ENCODE measurements around the gene MYRIP.
"Not testable (repeated sequence)": the region's sequence is repeated elsewhere in the genome, so short reads cannot be mapped to it uniquely, and the experiment has no call there.

The MYRIP gene

GRCh38 chr3:40068636-40069035 is 259.2 kb downstream of the MYRIP start:
- Mint-ChIP-seq H3K36me3 (ENCODE audit: low read depth) (no peaks in the 10 kb centered on the region), H3K9me3 (no peaks in the 10 kb centered on the region), H3K4me3 (no peak overlapping the region), H3K27ac (no peak overlapping the region), H3K4me1 (ENCODE audit: low read depth) (no peaks in the 10 kb centered on the region), H3K27me3 (ENCODE audit: low read depth) (no peaks in the 10 kb centered on the region)

GRCh38 chr3:40070816-40071215 is 261.4 kb downstream of the MYRIP start:
- peaks cover 4% of the 10 kb centered on the region for H3K27me3 Mint-ChIP-seq (ENCODE audit: low read depth)

GRCh38 chr3:40071683-40072238 is 262.4 kb downstream of the MYRIP start:
- no peak overlapping the region for H3K4me3 Mint-ChIP-seq
- H3K27ac Mint-ChIP-seq = no peak overlapping the region
- no peaks in the 10 kb centered on the region for H3K9me3 Mint-ChIP-seq
- H3K27me3 Mint-ChIP-seq (ENCODE audit: low read depth) = peaks cover 4% of the 10 kb centered on the region
- no peaks in the 10 kb centered on the region for H3K36me3 Mint-ChIP-seq (ENCODE audit: low read depth)
- H3K4me1 Mint-ChIP-seq (ENCODE audit: low read depth) = no peaks in the 10 kb centered on the region

More at GRCh38 chr3:40070816-40071215, 261.4 kb downstream of the MYRIP start:
- no peaks in the 10 kb centered on the region for H3K36me3 Mint-ChIP-seq (ENCODE audit: low read depth)
- no peak overlapping the region for H3K27ac Mint-ChIP-seq
- no peaks in the 10 kb centered on the region for H3K9me3 Mint-ChIP-seq
- H3K4me1 Mint-ChIP-seq (ENCODE audit: low read depth) = no peaks in the 10 kb centered on the region
- no peak overlapping the region for H3K4me3 Mint-ChIP-seq

- no peak overlapping the region for H3K27ac Mint-ChIP-seq
- no peaks in the 10 kb centered on the region for H3K36me3 Mint-ChIP-seq (ENCODE audit: low read depth)
- no peak overlapping the region for H3K4me3 Mint-ChIP-seq
- H3K27me3 Mint-ChIP-seq (ENCODE audit: low read depth) = peaks cover 4% of the 10 kb centered on the region
- H3K9me3 Mint-ChIP-seq = no peaks in the 10 kb centered on the region
- H3K4me1 Mint-ChIP-seq (ENCODE audit: low read depth) = no peaks in the 10 kb centered on the region
Measured at GRCh38 chr3:40073310-40074007, 264.1 kb downstream of the MYRIP start.

GRCh38 chr3:40077139-40077538 is 267.7 kb downstream of the MYRIP start:
- not testable (repeated sequence) for H3K4me1 Mint-ChIP-seq (ENCODE audit: low read depth); H3K9me3 Mint-ChIP-seq; H3K27me3 Mint-ChIP-seq (ENCODE audit: low read depth); H3K4me3 Mint-ChIP-seq; H3K27ac Mint-ChIP-seq; H3K36me3 Mint-ChIP-seq (ENCODE audit: low read depth)

GRCh38 chr3:40077828-40078492 is 268.6 kb downstream of the MYRIP start:
- not testable (repeated sequence) for H3K4me1 Mint-ChIP-seq (ENCODE audit: low read depth); H3K36me3 Mint-ChIP-seq (ENCODE audit: low read depth); H3K9me3 Mint-ChIP-seq; H3K27ac Mint-ChIP-seq; H3K27me3 Mint-ChIP-seq (ENCODE audit: low read depth); H3K4me3 Mint-ChIP-seq

- H3K27me3 Mint-ChIP-seq (ENCODE audit: low read depth) = peaks cover 4% of the 10 kb centered on the region
- no peak overlapping the region for H3K27ac Mint-ChIP-seq
- H3K4me1 Mint-ChIP-seq (ENCODE audit: low read depth) = no peaks in the 10 kb centered on the region
- H3K9me3 Mint-ChIP-seq = no peaks in the 10 kb centered on the region
- no peaks in the 10 kb centered on the region for H3K36me3 Mint-ChIP-seq (ENCODE audit: low read depth)
- H3K4me3 Mint-ChIP-seq = no peak overlapping the region
Measured at GRCh38 chr3:40078590-40078989, 269.2 kb downstream of the MYRIP start.

- H3K36me3 Mint-ChIP-seq (ENCODE audit: low read depth) = no peaks in the 10 kb centered on the region
- no peaks in the 10 kb centered on the region for H3K4me1 Mint-ChIP-seq (ENCODE audit: low read depth)
- no peak overlapping the region for H3K27ac Mint-ChIP-seq
- peaks cover 4% of the 10 kb centered on the region for H3K27me3 Mint-ChIP-seq (ENCODE audit: low read depth)
- H3K9me3 Mint-ChIP-seq = no peaks in the 10 kb centered on the region
- H3K4me3 Mint-ChIP-seq = no peak overlapping the region
Measured at GRCh38 chr3:40079203-40079846, 269.9 kb downstream of the MYRIP start.

- Mint-ChIP-seq H3K27me3 (ENCODE audit: low read depth) (no peaks in the 10 kb centered on the region), H3K4me1 (ENCODE audit: low read depth) (no peaks in the 10 kb centered on the region), H3K4me3 (no peak overlapping the region), H3K36me3 (ENCODE audit: low read depth) (no peaks in the 10 kb centered on the region), H3K9me3 (no peaks in the 10 kb centered on the region), H3K27ac (no peak overlapping the region)
Measured at GRCh38 chr3:40079847-40080240, 270.4 kb downstream of the MYRIP start.

GRCh38 chr3:40083066-40083465 is 273.7 kb downstream of the MYRIP start:
- Mint-ChIP-seq H3K4me1 (ENCODE audit: low read depth) (no peaks in the 10 kb centered on the region), H3K9me3 (no peaks in the 10 kb centered on the region), H3K36me3 (ENCODE audit: low read depth) (no peaks in the 10 kb centered on the region), H3K27me3 (ENCODE audit: low read depth) (no peaks in the 10 kb centered on the region), H3K4me3 (no peak overlapping the region), H3K27ac (no peak overlapping the region)

GRCh38 chr3:40084424-40084823 is 275.0 kb downstream of the MYRIP start:
- not testable (repeated sequence) for H3K4me1 Mint-ChIP-seq (ENCODE audit: low read depth); H3K4me3 Mint-ChIP-seq; H3K27ac Mint-ChIP-seq; H3K9me3 Mint-ChIP-seq; H3K27me3 Mint-ChIP-seq (ENCODE audit: low read depth); H3K36me3 Mint-ChIP-seq (ENCODE audit: low read depth)

- Mint-ChIP-seq H3K36me3 (ENCODE audit: low read depth) (no peaks in the 10 kb centered on the region), H3K4me1 (ENCODE audit: low read depth) (no peaks in the 10 kb centered on the region), H3K27ac (no peak overlapping the region), H3K4me3 (no peak overlapping the region), H3K27me3 (ENCODE audit: low read depth) (no peaks in the 10 kb centered on the region), H3K9me3 (no peaks in the 10 kb centered on the region)
Measured at GRCh38 chr3:40086890-40087883, 277.8 kb downstream of the MYRIP start.

GRCh38 chr3:40088527-40089170 is 279.2 kb downstream of the MYRIP start:
- H3K36me3 Mint-ChIP-seq (ENCODE audit: low read depth) = no peaks in the 10 kb centered on the region
- no peak overlapping the region for H3K27ac Mint-ChIP-seq

GRCh38 chr3:40096661-40097111 is 287.3 kb downstream of the MYRIP start:
- Mint-ChIP-seq H3K27ac (no peak overlapping the region), H3K27me3 (ENCODE audit: low read depth) (no peaks in the 10 kb centered on the region), H3K4me3 (no peak overlapping the region), H3K9me3 (no peaks in the 10 kb centered on the region), H3K36me3 (ENCODE audit: low read depth) (no peaks in the 10 kb centered on the region), H3K4me1 (ENCODE audit: low read depth) (no peaks in the 10 kb centered on the region)

More at GRCh38 chr3:40088527-40089170, 279.2 kb downstream of the MYRIP start:
- Mint-ChIP-seq H3K9me3 (no peaks in the 10 kb centered on the region), H3K4me1 (ENCODE audit: low read depth) (no peaks in the 10 kb centered on the region), H3K4me3 (no peak overlapping the region), H3K27me3 (ENCODE audit: low read depth) (no peaks in the 10 kb centered on the region)
